Upper lobe of left lung (tissue), 6 donors: ENCODE results near the gene PMIS2. TPM values are rescaled to one million over a fixed set of nuclear protein-coding genes. Genes with fewer than 3 reads are reported as not detected.
"Not testable (repeated sequence)": the region's sequence is repeated elsewhere in the genome, so short reads cannot be mapped to it uniquely, and the experiment has no call there.

ENCODE experiments used
- ATAC-seq, 2 donors: fragments of 200-7000 bp; cut with Tn5 transposase; one replicate each; pipeline ENCODE4 v1.9.1; 2022; ENCODE audit warnings: mild to moderate bottlenecking in 2 of 2, moderate library complexity in 2 of 2; ENCODE audit not compliant: low FRiP score in 2 of 2
- DNase-seq, 2 donors: peaks; one replicate each; pipeline ENCODE4 v3.0.0-alpha.2; 2019 to 2020
- H3K27ac ChIP-seq, 4 donors: fragments of 200-600 bp; sonication (generic); one replicate each; pipeline ENCODE4 v1.5.1; 2016 to 2019
- H3K27me3 ChIP-seq, 4 donors: fragments of 200-600 bp; sonication (generic); one replicate each; pipeline ENCODE4 v1.5.1; 2017 to 2019
- H3K36me3 ChIP-seq, 4 donors: fragments of 200-600 bp; sonication (generic); one replicate each; pipeline ENCODE4 v1.5.1; 2016 to 2019
- H3K4me1 ChIP-seq, 4 donors: fragments of 200-600 bp; sonication (generic); one replicate each; pipeline ENCODE4 v1.5.1; 2018 to 2019
- H3K4me3 ChIP-seq, 4 donors: fragments of 200-600 bp; sonication (generic); one replicate each; pipeline ENCODE4 v1.5.1; 2017 to 2019; ENCODE audit warnings: mild to moderate bottlenecking in 2 of 4, moderate library complexity in 1 of 4
- H3K9me3 ChIP-seq, 4 donors: fragments of 200-600 bp; sonication (generic); one replicate each; pipeline ENCODE4 v1.5.1; 2018 to 2019
- CTCF ChIP-seq, 6 experiments: fragments of 450-650 bp in 4 of 6; fragments of 200-600 bp in 2 of 6; sonication (generic) in 2 of 6; IDR thresholded peaks; one replicate each; pipeline ENCODE4 v1.5.1; 2016 to 2019; ENCODE audit warnings: antibody characterized with exemption in 6 of 6
- EP300 ChIP-seq, 4 donors: sonication (generic); formaldehyde crosslinking; IDR thresholded peaks; one replicate each; pipeline ENCODE4 v1.5.1; 2017; ENCODE audit warnings: antibody characterized with exemption in 4 of 4, control low read depth in 2 of 4
- POLR2A ChIP-seq, 4 donors: fragments of 450-650 bp; IDR thresholded peaks; one replicate each; pipeline ENCODE4 v1.5.1; 2016 to 2017; ENCODE audit warnings: antibody characterized with exemption in 4 of 4, mild to moderate bottlenecking in 2 of 4
- POLR2AphosphoS5 ChIP-seq, 2 donors: sonication (generic); formaldehyde crosslinking; IDR thresholded peaks; one replicate each; pipeline ENCODE4 v1.5.1; 2017; ENCODE audit warnings: antibody characterized with exemption in 2 of 2
- WGBS, 2 donors: methylation state at CpG; one replicate each; pipeline ENCODE4 v1.1.5; 2017 to 2018; 5-methylcytosine and 5-hydroxymethylcytosine counted together
- total RNA-seq, 6 donors: library from RNA; depleted of rRNA in 4 of 6; stranded (reverse); fragments of >200 nt in 4 of 6; gene quantifications; one replicate each; pipeline versions ENCODE4 v1.1.0 to v1.2.1, GENCODE V29; 2016 to 2021
- donor health status: DM: no; HTN: no; CAD: no; lungs with moderate emphysema.
- donor health status: DM: no; HTN: yes; CAD: no; lungs with severe emphysema.

The PMIS2 gene
- total RNA-seq, 6 donors from 2014 or later = not detected

GRCh38 chr19:35582760-35583159 is 3.2 kb upstream of the PMIS2 start:
- H3K27ac ChIP-seq = no peak overlapping the region
- TF ChIP-seq CTCF (IDR thresholded peaks at IDR 0.05) (no peak), EP300 (IDR thresholded peaks at IDR 0.05) (no peak), POLR2A (IDR thresholded peaks at IDR 0.05) (no peak), POLR2AphosphoS5 (IDR thresholded peaks at IDR 0.05) (no peak)
- H3K36me3 ChIP-seq = no peaks in the 10 kb centered on the region
- no peak overlapping the region for H3K4me3 ChIP-seq
- no peaks in the 10 kb centered on the region for H3K9me3 ChIP-seq
- no peaks in the 10 kb centered on the region for H3K4me1 ChIP-seq
- 76 to 80% methylated on average over 1 of the region's 1 CpG for WGBS, 2 donors
- no peaks in the 10 kb centered on the region for H3K27me3 ChIP-seq
- DNase-seq (no peak), ATAC-seq (no peak)

GRCh38 chr19:35587321-35587720 is 1.3 kb downstream of the PMIS2 start:
- TF ChIP-seq EP300 (IDR thresholded peaks at IDR 0.05) (no peak), POLR2A (IDR thresholded peaks at IDR 0.05) (no peak)
- H3K36me3 ChIP-seq = no peaks in the 10 kb centered on the region
- 40 to 41% methylated on average over 1 of the region's 1 CpG for WGBS, 2 donors
- no peak overlapping the region for H3K4me3 ChIP-seq
- H3K9me3 ChIP-seq = no peaks in the 10 kb centered on the region
- ATAC-seq = no peak
- no peaks in the 10 kb centered on the region for H3K27me3 ChIP-seq
- DNase-seq = no peak
- H3K27ac ChIP-seq = no peak overlapping the region
- H3K4me1 ChIP-seq = no peaks in the 10 kb centered on the region

- H3K27me3 ChIP-seq = no peaks in the 10 kb centered on the region
- H3K36me3 ChIP-seq = no peaks in the 10 kb centered on the region
- no peak overlapping the region for H3K4me3 ChIP-seq
- no peaks in the 10 kb centered on the region for H3K4me1 ChIP-seq
- no peak for TF ChIP-seq POLR2AphosphoS5 (IDR thresholded peaks at IDR 0.05)
- no peak for TF ChIP-seq EP300 (IDR thresholded peaks at IDR 0.05)
- TF ChIP-seq POLR2A (IDR thresholded peaks at IDR 0.05) = no peak
- no peak for TF ChIP-seq CTCF (IDR thresholded peaks at IDR 0.05)
- DNase-seq (no peak), ATAC-seq (no peak)
- no peaks in the 10 kb centered on the region for H3K9me3 ChIP-seq
- WGBS, 2 donors = 86 to 87% methylated on average over 3 of the region's 3 CpGs
- no peak overlapping the region for H3K27ac ChIP-seq
These were observed 4.9 kb downstream of the PMIS2 start for GRCh38 chr19:35590875-35591274.

- Histone ChIP-seq H3K36me3 (no peaks in the 10 kb centered on the region), H3K4me3 (no peak overlapping the region), H3K9me3 (no peaks in the 10 kb centered on the region), H3K27ac (no peak overlapping the region), H3K27me3 (no peaks in the 10 kb centered on the region), H3K4me1 (no peaks in the 10 kb centered on the region)
- TF ChIP-seq EP300 (IDR thresholded peaks at IDR 0.05) (no peak), CTCF (IDR thresholded peaks at IDR 0.05) (peak in 4 of 6 experiments; percentile 26 to 47 (median 41))
- ATAC-seq = no peak
- WGBS, 2 donors = 27% methylated on average over 8 of the region's 8 CpGs
- DNase-seq = no peak
These were observed 6.3 kb downstream of the PMIS2 start for GRCh38 chr19:35592226-35592625.

GRCh38 chr19:35595026-35595425 is 9.1 kb downstream of the PMIS2 start:
- not testable (repeated sequence) for H3K27ac ChIP-seq, H3K9me3 ChIP-seq, DNase-seq, ATAC-seq, H3K27me3 ChIP-seq, H3K4me1 ChIP-seq, H3K4me3 ChIP-seq, H3K36me3 ChIP-seq
- 69 to 85% methylated on average over 3 of the region's 3 CpGs for WGBS, 2 donors

GRCh38 chr19:35595928-35596327 is 10.0 kb downstream of the PMIS2 start:
- 93 to 100% methylated on average over 1 of the region's 1 CpG for WGBS, 2 donors
- no peak for ATAC-seq
- Histone ChIP-seq H3K9me3 (no peaks in the 10 kb centered on the region), H3K36me3 (no peaks in the 10 kb centered on the region), H3K27me3 (no peaks in the 10 kb centered on the region), H3K27ac (no peak overlapping the region), H3K4me1 (no peaks in the 10 kb centered on the region), H3K4me3 (no peak overlapping the region)
- no peak for TF ChIP-seq EP300 (IDR thresholded peaks at IDR 0.05)
- TF ChIP-seq POLR2AphosphoS5 (IDR thresholded peaks at IDR 0.05) = no peak
- TF ChIP-seq CTCF (IDR thresholded peaks at IDR 0.05) = no peak
- TF ChIP-seq POLR2A (IDR thresholded peaks at IDR 0.05) = no peak
- DNase-seq = no peak
